H1 (cell line): ENCODE data around the gene TSFM. TPM values are rescaled to one million over a fixed set of nuclear protein-coding genes. Genes with fewer than 3 reads are reported as not detected.

Experiments
- CTCF ChIA-PET: fragments of 300-600 bp; sonication (Branson Sonifier 250); formaldehyde crosslinking; loops from one replicate; lab custom pipeline; 2021; ENCODE audit not compliant: partially characterized antibody; lab: Charles Lee
- POLR2A ChIA-PET: fragments of 300-600 bp; sonication (Branson Sonifier 250); formaldehyde crosslinking; loops from one replicate; lab custom pipeline; 2021; ENCODE audit warnings: inconsistent platforms; ENCODE audit not compliant: partially characterized antibody; lab: Charles Lee
- DNase-seq, 2 experiments: peaks; one replicate each; pipeline versions ENCODE4 v3.0.0 to v3.0.0-alpha.2; 2010 to 2022; ENCODE audit warnings: low spot score in 2 of 2, low read depth in 1 of 2, mixed read lengths in 1 of 2
- FAIRE-seq: peaks from 2 replicates; lab custom pipeline; 2011; peaks lifted over from hg19 to GRCh38; lab: Jason Lieb, UNC
- H2AFZ ChIP-seq: 2 replicates; pipeline ENCODE4 v1.8.1; 2012; ENCODE audit warnings: low read length, inconsistent platforms
- H2AK5ac ChIP-seq: 2 replicates; pipeline ENCODE4 v1.6.1; 2013; ENCODE audit warnings: low read depth, low read length
- H2BK120ac ChIP-seq: replicated peaks from 2 replicates; pipeline ENCODE3; 2013; ENCODE audit warnings: low read depth, low read length, inconsistent platforms
- H2BK12ac ChIP-seq: 2 replicates; pipeline ENCODE4 v1.6.1; 2013; ENCODE audit warnings: low read depth, low read length
- H2BK15ac ChIP-seq: 2 replicates; pipeline ENCODE4 v1.6.1; 2013; ENCODE audit warnings: low read length
- H2BK20ac ChIP-seq: 2 replicates; pipeline ENCODE4 v1.6.1; 2013; ENCODE audit warnings: low read length
- H2BK5ac ChIP-seq: 2 replicates; pipeline ENCODE4 v1.6.1; 2013; ENCODE audit warnings: low read depth, low read length
- H3K14ac ChIP-seq: 2 replicates; pipeline ENCODE4 v1.6.1; 2013; ENCODE audit warnings: inconsistent platforms; ENCODE audit not compliant: insufficient read length
- H3K18ac ChIP-seq: 2 replicates; pipeline ENCODE4 v1.6.1; 2013; ENCODE audit warnings: low read length; ENCODE audit errors: extremely low read depth
- H3K23ac ChIP-seq: 2 replicates; pipeline ENCODE4 v1.6.1; 2013; ENCODE audit warnings: inconsistent platforms; ENCODE audit not compliant: insufficient read length
- H3K23me2 ChIP-seq: 2 replicates; pipeline ENCODE4 v1.6.1; 2013; ENCODE audit warnings: low read depth, low read length
- H3K27ac ChIP-seq: 2 replicates; pipeline ENCODE4 v1.6.1; 2011; ENCODE audit warnings: low read depth, low read length, inconsistent platforms
- H3K27me3 ChIP-seq, 4 experiments: replicated peaks in 1 of 4; 1 replicate in 1 of 4; 2 replicates in 3 of 4; pipeline versions ENCODE4 v1.6.1 to v1.8.1; 2011 to 2013; ENCODE audit warnings: low read length in 3 of 4, mild to moderate bottlenecking in 3 of 4, inconsistent platforms in 2 of 4, mixed read lengths in 2 of 4, moderate library complexity in 1 of 4; ENCODE audit not compliant: control insufficient read depth in 3 of 4, insufficient read depth in 3 of 4; ENCODE audit errors: extremely low read depth in 1 of 4
- H3K36me3 ChIP-seq, 4 experiments: 2 replicates each; pipeline versions ENCODE4 v1.6.1 to v1.8.1; 2011 to 2013; ENCODE audit warnings: mild to moderate bottlenecking in 4 of 4, low read length in 3 of 4, moderate library complexity in 2 of 4, control low read depth in 1 of 4, inconsistent platforms in 1 of 4; ENCODE audit not compliant: insufficient read depth in 4 of 4, control insufficient read depth in 2 of 4
- H3K4ac ChIP-seq: replicated peaks from 2 replicates; pipeline ENCODE3; 2013; ENCODE audit warnings: low read length, low read depth, mixed read lengths, inconsistent platforms; ENCODE audit not compliant: insufficient read length
- H3K4me1 ChIP-seq, 4 experiments: replicated peaks in 1 of 4; 1 replicate in 1 of 4; 2 replicates in 3 of 4; pipeline versions ENCODE4 v1.6.1 to v1.8.1; 2011 to 2013; ENCODE audit warnings: low read length in 3 of 4, inconsistent platforms in 2 of 4, mixed read lengths in 1 of 4; ENCODE audit not compliant: insufficient read depth in 4 of 4, control insufficient read depth in 3 of 4
- H3K4me2 ChIP-seq, 2 experiments: 2 replicates each; pipeline versions ENCODE4 v1.6.1 to v1.8.1; 2011 to 2013; ENCODE audit warnings: low read depth in 2 of 2, low read length in 2 of 2, control low read depth in 1 of 2, inconsistent platforms in 1 of 2, mild to moderate bottlenecking in 1 of 2; ENCODE audit not compliant: insufficient read depth in 1 of 2
- H3K4me3 ChIP-seq, 4 experiments: fragments of 200-600, 300-600 bp in 1 of 4; sonication (generic), shearing (Covaris generic), sonication (Bioruptor Twin) in 1 of 4; 2 replicates each; pipeline versions ENCODE4 v1.5.1 to v1.8.1; 2011 to 2016; ENCODE audit warnings: low read length in 4 of 4, low read depth in 3 of 4, control low read depth in 2 of 4, inconsistent platforms in 2 of 4, mild to moderate bottlenecking in 2 of 4, mixed read lengths in 1 of 4, moderate library complexity in 1 of 4; ENCODE audit not compliant: insufficient read depth in 2 of 4; ENCODE audit errors: extremely low read depth in 1 of 4
- H3K56ac ChIP-seq: replicated peaks from 2 replicates; pipeline ENCODE3; 2013; ENCODE audit warnings: low read depth, mild to moderate bottlenecking, mixed read lengths, low read length, inconsistent platforms; ENCODE audit not compliant: insufficient read length
- H3K79me1 ChIP-seq: 2 replicates; pipeline ENCODE4 v1.6.1; 2013; ENCODE audit warnings: low read depth, low read length, control low read depth
- H3K79me2 ChIP-seq, 2 experiments: 2 replicates each; pipeline versions ENCODE4 v1.6.1 to v1.8.1; 2012 to 2013; ENCODE audit warnings: low read length in 2 of 2, mild to moderate bottlenecking in 2 of 2, inconsistent platforms in 1 of 2; ENCODE audit not compliant: insufficient read depth in 2 of 2, control insufficient read depth in 1 of 2
- H3K9ac ChIP-seq, 4 experiments: replicated peaks in 1 of 4; 1 replicate in 1 of 4; 2 replicates in 3 of 4; pipeline versions ENCODE4 v1.6.1 to v1.8.1; 2011 to 2013; ENCODE audit warnings: low read depth in 3 of 4, low read length in 3 of 4, control low read depth in 2 of 4, mild to moderate bottlenecking in 2 of 4, moderate library complexity in 2 of 4, inconsistent platforms in 1 of 4; ENCODE audit errors: extremely low read depth in 1 of 4
- H3K9me3 ChIP-seq, 2 experiments: 2 replicates each; pipeline versions ENCODE4 v1.6.1 to v1.8.1; 2012 to 2013; ENCODE audit warnings: mild to moderate bottlenecking in 2 of 2, moderate library complexity in 2 of 2, control low read depth in 1 of 2, inconsistent platforms in 1 of 2, low read depth in 1 of 2, low read length in 1 of 2, mixed read lengths in 1 of 2; ENCODE audit not compliant: insufficient read depth in 2 of 2
- H4K20me1 ChIP-seq, 2 experiments: replicated peaks in 1 of 2; 2 replicates each; pipeline versions ENCODE3 to v1.8.1; 2011 to 2013; ENCODE audit warnings: inconsistent platforms in 2 of 2, low read length in 2 of 2, mild to moderate bottlenecking in 1 of 2; ENCODE audit not compliant: insufficient read depth in 2 of 2, control insufficient read depth in 1 of 2
- H4K5ac ChIP-seq: 2 replicates; pipeline ENCODE4 v1.6.1; 2013; ENCODE audit warnings: low read length, low read depth, mixed read lengths, inconsistent platforms; ENCODE audit not compliant: insufficient read length
- H4K8ac ChIP-seq: 2 replicates; pipeline ENCODE4 v1.8.0; 2013; ENCODE audit warnings: mild to moderate bottlenecking, moderate library complexity, low read length, inconsistent platforms; ENCODE audit not compliant: insufficient read depth; ENCODE audit errors: extremely low read depth
- H4K91ac ChIP-seq: replicated peaks from 2 replicates; pipeline ENCODE3; 2013; ENCODE audit warnings: low read length, mixed read lengths, inconsistent platforms; ENCODE audit not compliant: insufficient read length
- ASH2L ChIP-seq: fragments of 200-600, 300-600 bp; sonication (generic); IDR thresholded peaks from one replicate; pipeline ENCODE4 v1.7.1; 2017; ENCODE audit warnings: low read length
- CREB1 ChIP-seq: IDR thresholded peaks from 2 replicates; pipeline ENCODE4 v1.6.1; 2012; ENCODE audit warnings: inconsistent platforms
- HDAC6 ChIP-seq: IDR thresholded peaks from one replicate; pipeline ENCODE4 v1.7.1; 2012; ENCODE audit warnings: low read depth, mild to moderate bottlenecking, inconsistent platforms, low read length, moderate library complexity
- RAD21 ChIP-seq, 2 experiments: IDR thresholded peaks in 1 of 2; conservative IDR thresholded peaks in 1 of 2; 2 replicates each; pipeline ENCODE4 v1.6.1; 2011; ENCODE audit warnings: low read depth in 2 of 2, low read length in 2 of 2, improper control_type of control experiment in 1 of 2, inconsistent platforms in 1 of 2, mild to moderate bottlenecking in 1 of 2, moderate library complexity in 1 of 2
- RXRA ChIP-seq: IDR thresholded peaks from 2 replicates; pipeline ENCODE4 v1.6.1; 2011; ENCODE audit warnings: low read depth, mild to moderate bottlenecking, low read length, moderate library complexity; ENCODE audit not compliant: insufficient read depth
- SRF ChIP-seq: IDR thresholded peaks from 2 replicates; pipeline ENCODE4 v1.6.1; 2011; ENCODE audit warnings: mild to moderate bottlenecking, low read depth, low read length, moderate library complexity
- WGBS, 2 experiments: shearing (Covaris generic) in 1 of 2; methylation state at CpG; one replicate each; pipeline versions ENCODE4 v1.1.6 to v1.1.7; 2013 to 2015; ENCODE audit warnings: low lambda C conversion rate in 2 of 2, mixed read lengths in 2 of 2, inconsistent platforms in 1 of 2, low coverage in 1 of 2, missing lambda C conversion rate in 1 of 2; ENCODE audit not compliant: insufficient replicate concordance in 2 of 2, insufficient coverage in 1 of 2, insufficient read length in 1 of 2; ENCODE audit errors: extremely low coverage in 1 of 2, missing lambda C conversion rate in 1 of 2; 5-methylcytosine and 5-hydroxymethylcytosine counted together
- polyA plus RNA-seq, 7 experiments: library from polyadenylated mRNA; depleted of rRNA in 3 of 7; stranded (reverse) in 5 of 7; unstranded in 2 of 7; fragments of >200 nt in 5 of 7; fragments of 200-250 nt in 2 of 7; gene quantifications; 1 replicate in 5 of 7; 2 replicates in 1 of 7; 4 replicates in 1 of 7; pipeline versions ENCODE4 v1.2.1 to v1.2.3, GENCODE V29; 2011 to 2013; ENCODE audit warnings: missing spikeins in 2 of 7, mixed read lengths in 2 of 7
- total RNA-seq: library from RNA; stranded (reverse); fragmentation: NEBNext Ultra II Directional; extraction: Animal tissue kit (Norgen Biotek cat#: 25700); gene quantifications from 2 replicates; pipeline ENCODE4 v1.2.1, GENCODE V29; 2021
- TF ChIP-seq, protein P1 (sequence below): IDR thresholded peaks from 2 replicates; pipeline ENCODE4 v1.6.1; 2011; ENCODE audit warnings: low read length, improper control_type of control experiment

The TSFM gene
- total and polyA plus RNA-seq, 2 of the 8 experiments (the other 6 are each of a cell fraction or from before 2014, with no cell fraction given), result 17.4 to 49.8 TPM

DNA sequence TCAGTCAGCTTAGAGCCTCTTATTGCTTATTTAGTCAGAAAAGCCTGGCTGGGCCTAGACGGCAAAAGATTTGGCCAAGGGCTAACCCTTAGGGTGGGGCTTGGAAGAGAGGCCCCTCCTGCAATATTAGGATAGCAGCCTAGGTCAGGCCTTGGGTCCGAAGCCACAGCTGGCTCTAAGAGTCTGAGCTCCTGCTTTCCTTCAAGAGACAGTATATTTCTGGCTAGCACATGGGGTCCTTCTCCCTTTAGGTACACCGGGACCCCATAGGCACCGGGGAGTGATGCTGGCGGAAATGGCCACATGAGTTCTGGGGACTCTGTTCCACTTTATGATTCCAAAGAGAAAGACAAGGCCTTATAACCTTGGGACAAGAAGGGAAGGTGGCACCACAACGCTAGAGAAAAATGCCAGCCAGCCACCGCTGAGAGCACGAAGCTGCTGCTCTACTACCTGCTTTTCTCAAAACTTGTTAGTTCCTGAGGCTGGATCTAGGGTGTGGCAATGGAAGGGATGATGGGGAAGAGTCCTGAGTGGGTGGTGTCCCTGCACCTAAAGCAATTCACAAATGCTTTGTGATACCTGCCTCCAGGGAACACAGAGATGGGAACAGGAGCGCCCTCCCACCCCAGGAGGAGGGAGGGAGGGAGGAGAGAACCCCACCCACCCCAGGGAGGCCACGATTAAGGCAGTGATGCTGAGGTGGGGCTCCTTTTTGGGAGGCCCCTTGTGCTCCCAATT lies 39.1 kb downstream of the TSFM start:
- no peak overlapping the region for H2BK20ac ChIP-seq
- no peaks in the 10 kb centered on the region for H3K27me3 ChIP-seq
- no peak overlapping the region for H4K91ac ChIP-seq
- no peak overlapping the region for H3K9ac ChIP-seq
- H2BK5ac ChIP-seq, result no peak overlapping the region
- H3K79me1 ChIP-seq, result no peaks in the 10 kb centered on the region
- no peak overlapping the region for H3K4ac ChIP-seq
- no peak overlapping the region for H2BK120ac ChIP-seq
- H4K8ac ChIP-seq, result no peak overlapping the region
- no peak overlapping the region for H3K14ac ChIP-seq
- H3K27ac ChIP-seq, result no peak overlapping the region
- H3K23ac ChIP-seq, result no peak overlapping the region
- H3K79me2 ChIP-seq, result no peaks in the 10 kb centered on the region
- no peak overlapping the region for H3K4me2 ChIP-seq
- H4K5ac ChIP-seq, result no peak overlapping the region
- no peak overlapping the region for H3K18ac ChIP-seq
- CTCF ChIA-PET, result interaction anchor here (0.9 to 10.4 kb wide), 3 partner anchors 12 to 84 kb away, joined by 3 to 105 read pairs (median 3); no protein-coding TSS in a partner anchor
- H2BK15ac ChIP-seq, result no peak overlapping the region
- no peak for TF ChIP-seq SRF
- no peak for TF ChIP-seq ASH2L
- TF ChIP-seq RXRA, result no peak
- no peak for TF ChIP-seq RAD21 (IDR thresholded peaks at IDR 0.05 in 1 of 2, conservative IDR thresholded peaks at IDR 0.05 in 1 of 2; ENCODE audit: low read depth in 2 of 2, low read length in 2 of 2)
- TF ChIP-seq, protein P1, sequence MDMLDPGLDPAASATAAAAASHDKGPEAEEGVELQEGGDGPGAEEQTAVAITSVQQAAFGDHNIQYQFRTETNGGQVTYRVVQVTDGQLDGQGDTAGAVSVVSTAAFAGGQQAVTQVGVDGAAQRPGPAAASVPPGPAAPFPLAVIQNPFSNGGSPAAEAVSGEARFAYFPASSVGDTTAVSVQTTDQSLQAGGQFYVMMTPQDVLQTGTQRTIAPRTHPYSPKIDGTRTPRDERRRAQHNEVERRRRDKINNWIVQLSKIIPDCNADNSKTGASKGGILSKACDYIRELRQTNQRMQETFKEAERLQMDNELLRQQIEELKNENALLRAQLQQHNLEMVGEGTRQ, result no peak
- no peak for TF ChIP-seq CREB1
- TF ChIP-seq HDAC6, result no peak
- WGBS, 2 experiments, result 83% methylated on average over 10 of the region's 10 CpGs; no CpG with 5 or more reads in 1 of the 2 experiments
- POLR2A ChIA-PET, result interaction anchor here (1.0 to 9.6 kb wide), 4 partner anchors 8 to 21 kb away, joined by 3 to 71 read pairs (median 7); no protein-coding TSS in a partner anchor
- peaks cover 23 to 51% (median 38%) of the 10 kb centered on the region in 4 experiments for H3K36me3 ChIP-seq
- no peaks in the 10 kb centered on the region for H3K9me3 ChIP-seq
- peaks cover 7 to 9% of the 10 kb centered on the region in 2 experiments for H4K20me1 ChIP-seq
- H3K4me1 ChIP-seq, result no peaks in the 10 kb centered on the region
- no peak overlapping the region for H3K56ac ChIP-seq
- H3K23me2 ChIP-seq, result no peaks in the 10 kb centered on the region
- FAIRE-seq (no peak), DNase-seq (no peak)
- no peak overlapping the region for H2AK5ac ChIP-seq
- no peak overlapping the region for H2BK12ac ChIP-seq
- H2AFZ ChIP-seq, result no peak overlapping the region
- H3K4me3 ChIP-seq, result no peak overlapping the region
